ENCODE data around the gene ZNF425.
A peak's percentile ranks its signal among the peaks of the same experiment; 100 is the strongest.
"Not testable (repeated sequence)": the region's sequence is repeated elsewhere in the genome, so short reads cannot be mapped to it uniquely, and the experiment has no call there.

The ZNF425 gene

GRCh38 chr7:149125863-149126661 lies at the start of gene ZNF425:
Gene ZNF425, minus strand, starts transcription at chr7:149126324. Its CDS starts 111 bp downstream, at chr7:149126213.
- peak; percentile 93 for DNase-seq

DNA sequence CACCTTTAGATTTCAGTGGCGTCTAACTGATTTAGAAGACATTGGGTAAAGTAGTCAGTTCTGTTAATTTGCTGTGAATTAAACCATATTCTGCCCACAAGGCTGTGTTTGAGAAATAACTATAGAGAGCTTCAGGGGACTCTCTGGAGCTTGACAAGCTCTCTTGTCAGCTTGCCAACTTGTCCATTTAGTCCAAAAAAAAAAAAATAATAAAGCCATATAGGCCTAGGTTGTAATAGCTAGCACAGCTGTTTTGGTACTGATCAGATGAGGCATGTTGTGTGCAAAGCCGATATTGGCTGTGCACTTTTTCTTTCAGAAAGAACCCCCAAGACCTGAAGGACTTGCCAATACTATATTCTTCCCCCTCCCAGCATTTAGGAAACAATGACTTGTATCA lies 49.0 kb upstream of the ZNF425 start:
- DNase-seq: no peak

DNA sequence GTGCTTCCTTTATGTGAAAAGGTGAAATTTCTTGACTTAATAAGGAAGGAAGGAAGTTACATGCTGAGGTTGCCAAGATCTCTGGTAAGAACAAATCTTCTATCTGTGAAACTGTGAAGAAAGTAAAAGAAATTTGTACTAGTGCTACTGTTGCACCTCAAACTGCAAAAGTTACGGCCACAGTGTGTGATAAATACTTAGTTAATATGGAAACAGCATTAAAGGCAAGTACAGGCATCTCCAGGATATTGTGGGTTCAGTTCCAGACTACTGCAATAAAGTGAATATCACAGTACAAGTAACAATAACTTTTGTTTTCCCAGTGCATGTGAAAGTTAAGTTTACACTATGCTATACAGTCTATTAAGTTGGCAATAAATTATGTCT lies 46.4 kb upstream of the ZNF425 start:
- no peak for DNase-seq

GRCh38 chr7:149171892-149172533 lies 45.9 kb upstream of the ZNF425 start:
- DNase-seq: no peak

GRCh38 chr7:149166630-149167352 lies 40.7 kb upstream of the ZNF425 start:
- no peak for DNase-seq

DNA sequence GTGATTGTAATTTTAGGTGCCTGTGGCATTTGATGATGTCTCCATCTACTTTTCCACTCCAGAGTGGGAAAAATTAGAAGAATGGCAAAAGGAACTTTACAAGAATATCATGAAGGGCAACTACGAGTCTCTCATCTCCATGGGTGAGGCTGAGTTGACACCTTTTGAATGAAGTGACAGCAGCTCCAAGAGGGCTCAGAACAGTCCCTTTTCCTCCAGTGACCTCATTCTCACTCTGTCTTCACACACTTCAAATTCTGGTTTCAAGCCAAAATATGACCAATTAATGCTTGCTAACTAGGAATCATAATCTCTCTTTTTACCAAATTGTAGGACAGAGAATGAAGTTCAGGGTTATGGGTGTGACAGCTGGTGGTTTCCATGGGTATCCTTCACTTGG lies 40.0 kb upstream of the ZNF425 start:
- no peak for DNase-seq

DNA sequence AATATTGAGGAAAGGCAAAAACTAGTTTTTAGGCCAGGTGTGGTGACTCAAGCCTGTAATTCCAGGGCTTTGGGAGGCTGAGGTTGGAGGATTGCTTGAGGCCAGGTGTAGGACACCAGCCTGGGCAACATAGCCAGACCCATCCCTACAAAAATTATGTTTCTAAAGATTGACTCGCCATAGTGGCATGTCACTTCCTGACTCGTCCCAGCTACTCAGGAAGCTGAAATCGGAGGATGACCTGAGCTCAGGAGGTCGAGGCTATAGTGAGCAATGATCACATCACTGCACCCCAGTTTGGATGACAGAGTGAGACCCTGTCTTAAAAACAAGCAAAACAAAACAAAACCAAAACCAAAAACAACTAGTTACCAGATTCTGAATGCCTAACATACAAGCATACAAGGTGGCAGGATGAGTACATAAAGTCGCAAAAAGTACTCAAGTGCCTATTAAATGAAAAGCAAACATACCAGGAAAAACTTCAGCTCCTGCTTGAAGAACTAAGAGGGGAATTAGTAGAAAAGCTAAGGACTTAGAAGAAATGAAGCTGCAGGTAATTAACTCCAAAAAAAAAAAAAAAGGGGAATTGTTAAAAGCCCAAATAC lies 35.2 kb upstream of the ZNF425 start:
- DNase-seq: peak; percentile 37

GRCh38 chr7:149156898-149157297 lies 30.8 kb upstream of the ZNF425 start:
- DNase-seq: no peak

GRCh38 chr7:149154056-149154455 lies 27.9 kb upstream of the ZNF425 start:
- DNase-seq: no peak

- DNase-seq: no peak
Measured at GRCh38 chr7:149153346-149153745, 27.2 kb upstream of the ZNF425 start.

GRCh38 chr7:149150981-149151380 lies 24.9 kb upstream of the ZNF425 start:
- no peak for DNase-seq

DNA sequence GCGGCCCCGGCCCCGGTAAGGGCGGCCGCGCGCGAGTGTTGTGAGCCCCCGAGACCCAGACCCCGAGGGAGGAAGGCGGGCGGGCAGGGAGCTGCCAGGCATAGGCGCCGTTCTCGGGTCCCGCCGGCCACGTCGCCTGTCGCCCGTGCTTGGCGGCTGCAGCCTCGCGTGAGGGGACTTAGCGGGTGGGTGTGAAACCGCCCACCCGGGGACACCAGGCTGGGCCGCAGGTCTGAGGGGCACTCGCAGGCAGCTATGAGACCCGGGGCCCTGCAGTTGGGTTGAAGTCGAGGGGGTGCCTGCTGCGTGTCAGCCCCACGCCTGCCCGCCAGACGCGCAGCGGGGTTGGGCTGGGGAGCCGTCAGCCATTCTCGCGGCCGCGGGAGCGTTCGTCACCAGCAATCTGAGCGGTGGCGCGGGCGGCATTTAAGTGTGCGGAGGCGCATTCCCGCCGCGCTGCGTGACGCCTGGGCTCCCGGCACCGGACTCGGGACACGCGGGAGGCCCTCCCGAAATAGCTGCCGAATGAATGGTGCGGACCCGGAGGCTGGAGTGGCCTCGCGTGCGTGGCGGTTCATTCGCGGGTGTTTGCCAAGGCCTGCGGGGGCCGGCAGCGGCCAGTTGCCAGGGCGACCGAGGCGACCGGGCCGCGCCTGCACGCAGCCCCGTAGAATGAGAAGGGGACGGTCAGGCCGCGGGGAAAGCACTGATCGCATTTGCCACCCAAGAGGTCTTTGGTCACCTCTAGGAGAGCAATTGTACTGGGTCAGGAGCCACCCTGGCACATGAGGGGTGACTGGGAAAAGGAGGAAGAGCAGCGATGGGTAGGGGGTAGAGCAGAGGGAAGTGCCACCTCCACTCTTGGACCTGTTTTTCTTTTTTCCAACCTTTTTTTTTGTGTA lies 21.9 kb upstream of the ZNF425 start:
- DNase-seq: peak; percentile 54

- peak; percentile 75 for DNase-seq
Measured at GRCh38 chr7:149147072-149147751, 21.1 kb upstream of the ZNF425 start, which contains the start of gene ZNF398. Gene ZNF398, plus strand, starts transcription at chr7:149147453. Its CDS starts 290 bp downstream, at chr7:149147743.

DNA sequence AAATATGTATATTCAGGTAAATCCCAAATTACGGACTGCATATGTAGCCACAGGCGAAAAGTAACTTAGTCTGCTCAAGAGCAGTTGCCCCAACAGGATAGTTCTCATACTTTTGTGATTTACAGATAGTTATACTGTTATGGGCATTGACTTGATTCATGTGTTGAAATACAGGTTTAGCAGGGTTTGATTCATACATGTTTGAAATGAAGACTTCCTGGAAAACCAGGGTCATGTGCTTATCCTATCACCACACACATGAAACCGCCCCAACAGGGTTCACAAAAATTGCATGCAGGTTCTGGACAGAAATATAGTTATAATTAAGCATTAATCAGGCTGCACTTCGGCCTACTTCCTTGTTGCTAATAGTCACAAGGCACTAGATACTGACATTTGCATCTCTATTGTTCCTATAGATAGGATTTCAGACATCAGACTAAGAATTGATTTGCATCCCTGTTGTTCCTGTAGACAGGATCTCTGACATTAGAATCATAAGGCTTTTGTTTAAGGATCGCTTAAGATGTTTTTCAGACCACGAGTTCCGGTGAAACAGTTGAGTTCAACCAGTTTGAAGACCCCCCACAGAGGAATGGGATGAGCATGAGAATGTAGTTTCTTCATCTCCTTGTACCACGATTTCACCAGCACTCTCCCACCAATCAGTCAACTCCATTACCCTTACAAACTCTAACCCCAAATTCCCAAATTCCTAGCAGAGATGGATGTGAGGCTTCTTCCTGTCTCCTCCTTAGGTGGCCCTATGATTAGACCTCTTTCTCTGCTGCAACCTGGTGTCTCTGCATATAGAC lies 19.1 kb upstream of the ZNF425 start:
- no peak for DNase-seq

DNA sequence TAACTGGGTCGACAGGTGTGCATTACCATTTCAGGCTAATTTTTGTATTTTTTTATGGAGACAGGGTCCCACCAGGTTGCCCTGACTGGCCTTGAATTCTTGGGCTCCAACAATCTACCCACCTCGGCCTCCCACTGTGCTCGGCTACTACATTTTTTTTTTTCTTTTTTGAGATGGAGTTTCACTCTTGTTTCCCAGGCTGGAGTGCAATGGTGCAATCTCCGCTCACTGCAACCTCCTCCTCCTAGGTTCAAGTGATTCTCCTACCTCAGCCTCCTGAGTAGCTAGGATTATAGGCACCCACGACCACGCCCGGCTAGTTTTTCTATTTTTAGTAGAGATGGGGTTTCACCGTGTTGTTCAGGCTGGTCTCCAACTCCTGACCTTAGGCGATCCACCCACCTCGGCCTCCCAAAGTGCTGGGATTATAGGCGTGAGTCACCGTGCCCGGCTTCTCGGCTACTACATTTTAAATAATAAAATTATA lies 18.4 kb upstream of the ZNF425 start:
- not testable (repeated sequence) for DNase-seq

DNA sequence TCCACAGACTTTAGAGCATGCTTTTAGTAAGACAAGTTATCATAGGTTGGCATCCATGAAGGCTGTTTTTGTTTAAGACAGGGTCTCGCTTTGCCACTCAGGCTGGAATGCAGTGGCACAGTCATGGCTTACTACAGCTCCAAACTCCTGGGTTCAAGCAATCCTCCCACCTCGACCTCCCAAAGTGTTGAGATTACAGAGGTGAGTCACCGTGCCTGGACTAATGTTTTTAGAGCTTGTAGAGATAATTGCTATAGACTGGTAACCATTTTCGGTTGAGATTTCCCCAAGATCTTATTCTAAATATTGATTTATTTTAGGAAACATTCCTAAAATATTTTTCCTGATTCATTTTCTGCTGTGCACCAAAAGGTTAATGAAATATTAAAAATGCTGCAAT lies 15.8 kb upstream of the ZNF425 start:
- DNase-seq: no peak

GRCh38 chr7:149140831-149141230 lies 14.7 kb upstream of the ZNF425 start:
- DNase-seq: no peak

DNA sequence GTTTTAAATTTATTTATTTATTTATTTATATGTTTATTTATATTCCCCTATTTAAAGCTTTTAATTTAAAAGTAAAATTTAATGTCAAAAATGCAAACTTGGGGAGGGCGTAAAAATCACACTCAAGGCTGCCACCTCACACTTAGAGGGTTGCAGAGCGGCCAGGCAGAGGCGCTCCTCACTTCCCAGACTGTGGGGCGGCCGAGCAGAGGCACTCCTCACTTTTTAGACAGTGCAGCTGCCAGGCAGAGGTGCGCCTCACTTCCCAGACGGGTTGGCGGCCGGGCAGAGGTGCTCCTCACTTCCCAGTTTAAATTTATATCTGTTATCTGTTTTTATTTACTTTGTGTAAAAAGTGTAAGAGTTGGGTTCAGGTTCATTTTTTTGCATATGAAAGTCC lies 10.0 kb upstream of the ZNF425 start:
- DNase-seq: no peak

DNA sequence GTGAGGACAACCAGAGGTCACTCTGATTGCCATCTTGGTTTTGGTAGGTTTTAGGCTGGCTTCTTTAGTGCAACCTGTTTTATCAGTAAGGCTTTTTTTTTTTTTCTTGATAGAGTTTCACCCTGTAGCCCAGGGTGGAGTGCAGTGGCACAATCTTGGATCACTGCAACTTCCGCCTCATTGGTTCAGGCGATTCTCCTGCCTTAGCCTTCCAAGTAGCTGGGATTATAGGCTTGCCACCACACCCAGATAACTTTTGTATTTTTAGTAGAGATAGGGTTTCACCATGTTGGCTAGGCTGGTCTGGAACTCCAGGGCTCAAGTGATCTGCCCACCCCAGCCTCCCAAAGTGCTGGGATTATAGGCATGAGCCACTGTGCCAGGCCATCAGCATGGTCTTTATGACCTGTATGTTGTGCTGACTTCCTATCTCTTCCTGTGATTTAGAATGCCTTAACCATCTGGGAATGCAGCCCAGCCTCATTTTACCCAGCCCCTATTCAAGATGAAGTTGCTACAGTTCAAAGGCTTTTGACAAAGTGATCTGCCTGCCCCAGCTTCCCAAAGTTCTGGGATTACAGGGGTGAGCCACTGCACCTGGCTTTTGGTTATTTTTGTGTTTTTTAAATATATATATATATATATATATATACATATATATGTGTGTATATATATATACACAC lies 7.0 kb upstream of the ZNF425 start:
- DNase-seq: no peak

All from stimulated activated CD4-positive, alpha-beta T cell treated with anti-CD3 and anti-CD28 coated beads, Interleukin-1b, Interleukin-23, amount 100 ng/mL, for 48 hours (primary cell).